ENCODE measurements around the gene TNIK. TPM values are rescaled to one million over a fixed set of nuclear protein-coding genes. Genes with fewer than 3 reads are reported as not detected.

The TNIK gene
- total and polyA plus RNA-seq, 5 experiments from 2014 or later = 13.2 to 50.0 (median 16.1) TPM

DNA sequence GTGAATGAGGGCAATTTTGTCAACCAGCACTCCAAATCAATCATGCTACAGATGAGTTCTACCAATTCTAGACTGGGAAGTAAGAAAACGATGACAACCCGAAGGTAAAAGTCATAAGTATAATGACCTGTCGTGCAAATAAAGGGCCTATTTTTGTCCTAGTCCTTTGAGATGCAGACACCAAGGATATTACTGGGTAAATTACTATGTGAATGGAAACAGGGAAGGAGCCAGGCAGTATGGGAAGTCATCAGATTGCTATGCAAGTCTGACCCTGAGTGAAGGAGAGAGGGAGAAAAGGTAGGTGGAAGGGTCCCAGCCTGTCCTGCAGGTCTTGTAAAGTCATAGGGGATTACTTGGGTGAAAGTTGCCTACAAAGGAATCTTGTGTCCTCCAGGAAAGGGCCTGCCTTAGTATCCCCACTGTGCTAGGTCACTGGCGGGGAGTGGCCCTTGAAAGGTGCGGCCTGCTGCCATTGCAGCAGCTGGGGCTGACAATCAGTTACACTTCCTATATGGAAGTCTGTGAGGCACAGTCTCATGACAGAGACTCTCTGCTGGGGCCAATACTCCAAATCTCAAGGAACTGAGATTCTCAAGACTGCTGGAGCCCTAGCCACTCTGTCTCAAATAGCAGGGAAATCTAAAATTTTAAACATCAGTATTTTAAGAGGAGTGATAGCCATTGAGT, 283.8 kb downstream of the TNIK start:
- Mint-ChIP-seq H3K4me3 (no peak overlapping the region), H3K27ac (peak overlapping the region in 1 of 10 donors; percentile 41), H3K36me3 (peaks cover 5 to 63% (median 44%) of the 10 kb centered on the region in 3 donors), H3K9me3 (no peaks in the 10 kb centered on the region), H3K4me1 (peaks cover 4 to 25% (median 13%) of the 10 kb centered on the region in 4 donors), H3K27me3 (no peaks in the 10 kb centered on the region)
- ATAC-seq = no peak
- POLR2A ChIA-PET = no interaction called here
- no peak for DNase-seq

DNA sequence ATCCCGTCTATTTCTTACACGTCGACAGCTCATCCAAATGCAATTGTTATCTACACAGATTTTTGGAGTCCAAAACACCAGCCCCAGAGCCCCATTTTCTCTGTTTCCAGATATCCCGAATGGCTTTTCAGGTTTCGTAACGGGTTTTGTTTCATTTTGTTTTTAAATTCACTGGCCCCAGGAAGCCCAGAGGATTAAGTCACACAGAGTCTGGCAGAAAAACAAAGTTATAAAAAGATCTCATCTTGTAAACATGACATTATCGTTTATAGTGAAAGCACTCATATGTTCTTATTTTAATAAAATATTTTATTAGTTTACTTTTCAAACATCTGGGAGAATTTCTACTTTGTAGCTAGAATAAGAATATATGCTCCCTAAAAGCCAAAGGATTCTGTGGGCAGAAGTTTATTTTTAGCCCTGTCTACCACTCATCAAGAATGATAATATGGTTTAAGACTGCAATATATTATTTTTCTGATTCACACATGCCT, 284.4 kb downstream of the TNIK start:
- H3K27ac Mint-ChIP-seq = no peak overlapping the region
- H3K9me3 Mint-ChIP-seq = no peaks in the 10 kb centered on the region
- H3K36me3 Mint-ChIP-seq = peaks cover 5 to 64% (median 41%) of the 10 kb centered on the region in 3 donors

DNA sequence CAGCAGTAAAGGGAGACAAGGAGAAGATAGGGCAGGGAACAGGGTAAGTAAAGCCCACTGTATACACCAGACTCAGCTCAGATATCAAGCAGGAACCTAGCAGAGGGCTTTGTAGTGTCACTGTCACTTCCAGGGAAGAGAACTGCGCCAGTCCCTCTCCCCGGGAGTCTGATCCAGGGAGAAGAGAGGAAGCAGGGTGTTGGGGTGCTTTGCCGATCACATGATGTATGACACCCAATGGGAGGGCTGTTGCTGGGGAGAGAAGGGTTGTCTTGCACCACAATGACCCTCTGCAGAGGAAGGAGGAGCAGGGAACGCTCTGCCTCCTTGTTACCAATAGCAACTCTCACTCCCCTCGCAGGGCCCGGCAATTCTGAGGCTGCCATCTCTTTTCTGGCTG, 286.5 kb downstream of the TNIK start:
- Mint-ChIP-seq H3K27me3 (no peaks in the 10 kb centered on the region), H3K4me3 (no peak overlapping the region), H3K27ac (peak overlapping the region in 1 of 10 donors; percentile 64), H3K9me3 (no peaks in the 10 kb centered on the region), H3K4me1 (peaks cover 0 to 19% (median 4%) of the 10 kb centered on the region in 4 donors), H3K36me3 (peaks cover 7 to 62% (median 39%) of the 10 kb centered on the region in 3 donors)
- no peak for ATAC-seq
- POLR2A ChIA-PET = interaction anchor here (0.7 kb wide), 1 partner anchor 273 kb away, joined by 4 read pairs; no protein-coding TSS in a partner anchor
- no peak for DNase-seq

More for the DNA sequence above, 284.4 kb downstream of the TNIK start:
- DNase-seq = no peak
- Mint-ChIP-seq H3K27me3 (no peaks in the 10 kb centered on the region), H3K4me3 (no peak overlapping the region), H3K4me1 (peaks cover 4 to 25% (median 11%) of the 10 kb centered on the region in 4 donors)
- POLR2A ChIA-PET = no interaction called here
- ATAC-seq = no peak

- POLR2A ChIA-PET = interaction anchor here (0.6 kb wide), 1 partner anchor 1448 kb away, joined by 5 read pairs; no protein-coding TSS in a partner anchor
- Mint-ChIP-seq H3K27ac (peak overlapping the region in 1 of 10 donors; percentile 43), H3K4me3 (no peak overlapping the region), H3K36me3 (peaks cover 14 to 70% (median 35%) of the 10 kb centered on the region in 3 donors), H3K27me3 (no peaks in the 10 kb centered on the region), H3K4me1 (peaks cover 0 to 16% (median 3%) of the 10 kb centered on the region in 4 donors), H3K9me3 (no peaks in the 10 kb centered on the region)
- DNase-seq (peak in 1 of 10 donors; percentile 6), ATAC-seq (no peak)
Observed at GRCh38 chr3:171172070-171172469, 288.1 kb downstream of the TNIK start.

DNA sequence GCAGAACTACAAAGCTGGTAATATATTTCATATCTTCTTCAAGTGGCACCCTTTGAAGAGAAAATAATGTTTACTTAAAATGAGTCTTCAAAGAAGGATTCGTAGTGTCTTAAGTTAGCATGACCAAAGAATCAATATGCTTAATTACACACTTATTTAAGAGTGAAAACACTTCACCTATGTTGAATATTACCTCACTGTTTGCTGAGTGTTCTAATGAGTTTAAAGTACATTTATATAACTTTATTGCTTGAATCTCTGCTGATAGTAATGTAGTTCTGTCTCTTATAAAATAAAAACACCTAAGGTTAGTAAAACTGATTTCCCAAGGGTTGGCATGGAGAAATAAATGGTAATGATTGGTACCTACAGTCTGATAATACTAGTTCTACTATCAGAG, 290.3 kb downstream of the TNIK start:
- Mint-ChIP-seq H3K36me3 (peaks cover 23 to 72% (median 45%) of the 10 kb centered on the region in 3 donors), H3K27me3 (no peaks in the 10 kb centered on the region), H3K27ac (peak overlapping the region in 1 of 10 donors; percentile 46), H3K4me3 (no peak overlapping the region), H3K9me3 (no peaks in the 10 kb centered on the region), H3K4me1 (peaks cover 8 to 12% (median 10%) of the 10 kb centered on the region in 4 donors)
- ATAC-seq (no peak), DNase-seq (no peak)
- POLR2A ChIA-PET = interaction anchor here (0.6 kb wide), 1 partner anchor 289 kb away, joined by 6 read pairs; no protein-coding TSS in a partner anchor

DNA sequence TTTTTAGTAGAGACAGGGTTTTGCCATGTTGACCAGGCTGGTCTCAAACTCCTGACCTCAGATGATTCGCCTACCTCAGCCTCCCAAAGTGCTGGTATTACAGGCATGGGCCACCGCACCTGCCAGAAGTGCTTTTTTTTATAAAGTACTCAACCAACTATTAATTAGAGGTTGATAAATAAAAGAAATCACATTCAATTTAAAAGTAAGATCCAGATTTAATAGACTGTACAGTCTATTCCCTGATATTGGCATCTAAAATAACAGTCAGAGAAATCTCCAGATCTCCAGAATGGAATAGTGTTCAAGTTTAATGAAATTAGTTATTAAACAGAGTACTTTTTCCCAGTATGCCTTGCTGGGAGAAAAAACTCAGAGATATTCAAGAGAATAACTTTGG, 290.8 kb downstream of the TNIK start:
- H3K9me3 Mint-ChIP-seq = no peaks in the 10 kb centered on the region
- H3K4me1 Mint-ChIP-seq = peaks cover 6 to 12% (median 9%) of the 10 kb centered on the region in 4 donors
- H3K36me3 Mint-ChIP-seq = peaks cover 23 to 73% (median 47%) of the 10 kb centered on the region in 3 donors
- no peak for ATAC-seq
- H3K4me3 Mint-ChIP-seq = no peak overlapping the region
- no peak for DNase-seq
- H3K27me3 Mint-ChIP-seq = no peaks in the 10 kb centered on the region
- peak overlapping the region in 1 of 10 donors; percentile 46 for H3K27ac Mint-ChIP-seq
- POLR2A ChIA-PET = no interaction called here

DNA sequence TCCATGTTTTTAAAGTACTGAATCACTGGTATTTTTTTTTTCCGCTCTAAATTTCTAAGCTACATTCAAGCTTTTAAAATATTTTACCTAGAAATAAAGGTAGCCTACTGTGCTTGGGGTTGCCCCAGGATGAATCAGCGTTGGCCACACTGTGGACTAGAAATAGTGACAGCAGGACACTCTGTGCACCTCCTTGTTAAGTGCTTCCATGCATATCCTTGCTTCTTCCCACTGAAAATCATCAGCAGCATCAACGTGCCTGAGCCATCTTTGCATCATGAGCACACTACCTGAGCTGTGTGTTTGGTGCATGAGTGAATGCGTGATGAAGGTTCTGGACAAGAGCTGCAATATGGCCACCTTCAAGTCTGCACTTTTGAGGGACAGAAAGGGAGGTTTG, 291.7 kb downstream of the TNIK start:
- H3K27ac Mint-ChIP-seq = peak overlapping the region in 3 of 10 donors; percentile 10 to 57 (median 42)
- peaks cover 28 to 77% (median 54%) of the 10 kb centered on the region in 3 donors for H3K36me3 Mint-ChIP-seq
- H3K4me1 Mint-ChIP-seq = peaks cover 5 to 12% (median 9%) of the 10 kb centered on the region in 4 donors
- POLR2A ChIA-PET = no interaction called here
- no peaks in the 10 kb centered on the region for H3K9me3 Mint-ChIP-seq
- no peak overlapping the region for H3K4me3 Mint-ChIP-seq
- H3K27me3 Mint-ChIP-seq = no peaks in the 10 kb centered on the region
- ATAC-seq (no peak), DNase-seq (no peak)

DNA sequence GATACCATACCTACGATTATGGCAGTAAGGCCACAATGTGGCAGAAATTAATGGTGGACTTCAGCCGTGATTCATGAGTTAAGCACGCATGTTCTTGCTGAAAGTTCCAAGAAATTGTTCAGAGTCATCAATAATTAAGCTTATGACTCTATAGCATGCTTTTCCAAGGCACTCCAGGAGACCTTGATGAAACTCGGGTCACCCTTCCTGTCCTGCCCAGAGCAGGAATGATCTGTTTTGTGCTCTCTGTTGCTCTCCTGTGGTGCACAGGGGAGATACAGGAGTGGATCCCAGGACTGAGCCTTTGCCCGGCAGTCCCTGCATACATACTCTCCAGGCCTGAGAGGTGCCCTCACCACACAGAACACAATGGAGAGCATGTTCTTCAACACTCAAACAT, 292.1 kb downstream of the TNIK start:
- Mint-ChIP-seq H3K4me3 (no peak overlapping the region), H3K36me3 (peaks cover 32 to 77% (median 57%) of the 10 kb centered on the region in 3 donors), H3K27ac (no peak overlapping the region), H3K9me3 (peaks cover 0 to 3% (median 0%) of the 10 kb centered on the region in 9 donors), H3K27me3 (no peaks in the 10 kb centered on the region), H3K4me1 (peaks cover 5 to 13% (median 9%) of the 10 kb centered on the region in 4 donors)
- POLR2A ChIA-PET = no interaction called here
- no peak for ATAC-seq
- no peak for DNase-seq

DNA sequence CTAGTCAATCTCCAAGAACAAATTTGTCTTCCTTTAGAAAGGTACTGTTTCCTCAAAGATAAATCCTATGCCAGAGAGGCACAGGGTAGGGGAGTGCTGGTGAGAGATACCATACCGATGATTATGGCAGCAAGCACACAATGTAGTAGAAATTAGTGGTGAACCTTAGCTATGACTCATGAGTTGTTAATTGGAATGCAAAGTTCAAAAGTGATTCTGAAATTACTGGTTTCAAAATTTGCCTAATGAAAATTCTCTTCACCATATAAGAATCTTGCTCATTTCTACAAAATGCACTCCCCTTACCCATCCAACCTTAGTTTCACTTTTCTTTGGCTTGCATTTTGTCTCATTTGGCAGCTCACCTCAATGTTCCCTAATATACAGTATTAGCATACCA, 294.2 kb downstream of the TNIK start:
- ATAC-seq (no peak), DNase-seq (no peak)
- POLR2A ChIA-PET = no interaction called here
- Mint-ChIP-seq H3K36me3 (peaks cover 41 to 77% (median 57%) of the 10 kb centered on the region in 3 donors), H3K4me1 (peaks cover 5 to 15% (median 9%) of the 10 kb centered on the region in 4 donors), H3K9me3 (peaks cover 0 to 6% (median 0%) of the 10 kb centered on the region in 9 donors), H3K27ac (peak overlapping the region in 8 of 10 donors; percentile 6 to 79 (median 64)), H3K4me3 (no peak overlapping the region), H3K27me3 (no peaks in the 10 kb centered on the region)

DNA sequence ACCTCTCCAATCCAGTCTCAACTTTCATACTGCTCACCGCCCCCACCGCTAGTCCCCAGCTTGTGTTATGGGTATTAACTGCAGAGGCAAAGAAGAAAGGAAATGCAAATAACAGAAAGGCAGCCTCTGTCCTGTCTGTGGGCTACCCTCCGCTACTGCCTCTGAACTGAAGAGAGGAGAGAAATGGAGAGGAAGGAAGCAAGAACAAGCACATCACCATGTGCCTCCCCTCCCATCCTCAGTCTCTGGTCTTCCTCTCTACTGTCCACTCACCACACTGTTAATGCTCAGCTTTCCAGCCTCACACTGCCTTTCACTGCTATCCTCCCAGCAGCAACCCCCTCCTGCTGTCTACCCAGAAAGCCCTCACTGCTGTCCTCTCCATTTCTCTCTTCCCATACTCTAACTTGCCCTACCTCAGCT, 294.7 kb downstream of the TNIK start:
- POLR2A ChIA-PET = no interaction called here
- H3K4me1 Mint-ChIP-seq = peaks cover 5 to 15% (median 9%) of the 10 kb centered on the region in 4 donors
- H3K27ac Mint-ChIP-seq = peak overlapping the region in 8 of 10 donors; percentile 6 to 79 (median 67)
- ATAC-seq (no peak), DNase-seq (no peak)
- H3K36me3 Mint-ChIP-seq = peaks cover 41 to 82% (median 60%) of the 10 kb centered on the region in 3 donors
- peaks cover 0 to 6% (median 0%) of the 10 kb centered on the region in 9 donors for H3K9me3 Mint-ChIP-seq
- no peaks in the 10 kb centered on the region for H3K27me3 Mint-ChIP-seq
- no peak overlapping the region for H3K4me3 Mint-ChIP-seq

- no peak for ATAC-seq
- peak overlapping the region in 2 of 10 donors; percentile 16 to 58 for H3K27ac Mint-ChIP-seq
Observed at GRCh38 chr3:171164067-171164465, 296.1 kb downstream of the TNIK start.

GRCh38 chr3:171163101-171164066, 296.8 kb downstream of the TNIK start:
- Mint-ChIP-seq H3K4me3 (no peak overlapping the region), H3K9me3 (peaks cover 0 to 6% (median 0%) of the 10 kb centered on the region in 9 donors), H3K27me3 (no peaks in the 10 kb centered on the region), H3K4me1 (peaks cover 8 to 12% (median 9%) of the 10 kb centered on the region in 4 donors), H3K36me3 (peaks cover 44 to 95% (median 73%) of the 10 kb centered on the region in 3 donors), H3K27ac (peak overlapping the region in 1 of 10 donors; percentile 58)
- ATAC-seq (no peak), DNase-seq (peak in 5 of 10 donors; percentile 11 to 57 (median 45))
- POLR2A ChIA-PET = interaction anchor here (0.6 kb wide), 1 partner anchor 53 kb away, joined by 4 read pairs; no protein-coding TSS in a partner anchor

More at GRCh38 chr3:171164067-171164465, 296.1 kb downstream of the TNIK start:
- POLR2A ChIA-PET = no interaction called here
- peaks cover 0 to 6% (median 0%) of the 10 kb centered on the region in 9 donors for H3K9me3 Mint-ChIP-seq
- H3K36me3 Mint-ChIP-seq = peaks cover 42 to 94% (median 71%) of the 10 kb centered on the region in 3 donors
- no peak for DNase-seq
- H3K27me3 Mint-ChIP-seq = no peaks in the 10 kb centered on the region
- peaks cover 5 to 15% (median 9%) of the 10 kb centered on the region in 4 donors for H3K4me1 Mint-ChIP-seq
- H3K4me3 Mint-ChIP-seq = no peak overlapping the region
